ENCODE results near the gene PSMD6. TPM values are rescaled to one million over a fixed set of nuclear protein-coding genes. Genes with fewer than 3 reads are reported as not detected.

The PSMD6 gene
- total RNA-seq, 1 donor from 2014 or later = 69.6 TPM

Other genes with a start within 250 kb of the PSMD6 start
- not detected for gene C3orf49, start 204.2 kb downstream of the PSMD6 start, total RNA-seq
- 69.0 TPM for gene THOC7, start 159.7 kb downstream of the PSMD6 start, total RNA-seq
- gene ATXN7, start 159.6 kb downstream of the PSMD6 start, total RNA-seq = 61.8 TPM
- not detected for gene SCAANT1, start 111.1 kb downstream of the PSMD6 start, total RNA-seq
- gene PRICKLE2, start 202.0 kb upstream of the PSMD6 start, total RNA-seq = 43.7 TPM